SK-N-SH treated with all-trans-retinoic acid at 6 μM for 48 hours (cell line): Measurements from ENCODE around the gene IFTAP.

Experiments used
- ZFP3 ChIP-seq: fragments of 250-450 bp; sonication (Bioruptor Pico); IDR thresholded peaks from 2 replicates; pipeline ENCODE4 v1.5.0; 2020; ENCODE audit warnings: mild to moderate bottlenecking, moderate library complexity
- TF ChIP-seq, protein P1 (sequence below): fragments of 250-450 bp; sonication (Bioruptor Pico); IDR thresholded peaks from 2 replicates; pipeline ENCODE4 v1.8.0; 2020; ENCODE audit warnings: mild to moderate bottlenecking, moderate library complexity, borderline replicate concordance

DNA sequence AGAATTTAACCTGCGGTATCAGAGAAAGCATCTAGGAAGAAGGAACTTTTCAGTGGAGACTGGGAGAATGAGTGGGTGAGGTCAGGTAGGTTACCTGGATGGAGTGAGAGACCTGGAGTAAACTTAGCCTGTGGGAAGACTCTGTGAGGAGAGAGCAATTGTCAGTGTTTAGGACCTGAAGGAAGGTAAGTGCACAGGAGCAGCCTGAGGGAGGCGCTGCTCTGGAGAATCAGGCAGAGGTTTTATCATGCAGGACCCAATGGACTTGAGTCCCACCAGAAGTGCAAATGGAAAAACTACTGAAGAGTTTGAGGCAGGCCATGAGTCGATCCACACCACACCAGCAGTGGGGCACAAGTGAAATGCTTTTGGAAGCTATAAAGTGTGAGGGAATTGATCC lies 10.6 kb upstream of the IFTAP start:
- TF ChIP-seq, protein P1, sequence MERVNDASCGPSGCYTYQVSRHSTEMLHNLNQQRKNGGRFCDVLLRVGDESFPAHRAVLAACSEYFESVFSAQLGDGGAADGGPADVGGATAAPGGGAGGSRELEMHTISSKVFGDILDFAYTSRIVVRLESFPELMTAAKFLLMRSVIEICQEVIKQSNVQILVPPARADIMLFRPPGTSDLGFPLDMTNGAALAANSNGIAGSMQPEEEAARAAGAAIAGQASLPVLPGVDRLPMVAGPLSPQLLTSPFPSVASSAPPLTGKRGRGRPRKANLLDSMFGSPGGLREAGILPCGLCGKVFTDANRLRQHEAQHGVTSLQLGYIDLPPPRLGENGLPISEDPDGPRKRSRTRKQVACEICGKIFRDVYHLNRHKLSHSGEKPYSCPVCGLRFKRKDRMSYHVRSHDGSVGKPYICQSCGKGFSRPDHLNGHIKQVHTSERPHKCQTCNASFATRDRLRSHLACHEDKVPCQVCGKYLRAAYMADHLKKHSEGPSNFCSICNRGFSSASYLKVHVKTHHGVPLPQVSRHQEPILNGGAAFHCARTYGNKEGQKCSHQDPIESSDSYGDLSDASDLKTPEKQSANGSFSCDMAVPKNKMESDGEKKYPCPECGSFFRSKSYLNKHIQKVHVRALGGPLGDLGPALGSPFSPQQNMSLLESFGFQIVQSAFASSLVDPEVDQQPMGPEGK (CRISPR knock-in tag), result no peak
- no peak for TF ChIP-seq ZFP3 (CRISPR knock-in tag)
